Measurements from ENCODE around the gene DDX56. TPM values are rescaled to one million over a fixed set of nuclear protein-coding genes. Genes with fewer than 3 reads are reported as not detected.

Gene DDX56
- total RNA-seq, 1 donor from 2014 or later = 53.5 TPM

DNA sequence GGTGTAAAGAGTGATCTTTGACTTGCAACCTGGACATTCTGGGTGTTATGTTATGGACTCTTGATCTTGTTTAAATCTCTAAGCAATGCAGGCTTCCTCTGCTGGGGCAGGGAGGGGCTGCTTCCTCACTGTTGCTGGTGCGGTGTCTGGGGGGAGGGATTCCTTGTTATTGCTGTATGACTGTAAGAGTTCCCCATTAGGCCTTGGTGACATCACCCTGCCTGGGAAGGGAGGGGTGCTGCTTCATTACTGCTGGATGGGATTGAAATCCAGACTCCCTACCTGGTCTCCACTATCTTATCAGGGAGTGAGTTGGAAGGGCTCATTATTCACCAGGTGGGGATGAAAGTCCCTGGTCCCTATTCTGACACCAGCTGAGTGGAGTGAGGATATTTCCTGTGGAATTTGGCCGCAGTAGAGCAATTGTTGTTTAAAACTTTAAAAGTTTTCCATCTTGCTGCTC lies 41.5 kb upstream of the DDX56 start:
- Histone ChIP-seq H3K27me3 (no peaks in the 10 kb centered on the region), H3K4me1 (peaks cover 32% of the 10 kb centered on the region), H3K9me3 (no peaks in the 10 kb centered on the region), H3K27ac (peak overlapping the region; percentile 38), H3K36me3 (peaks cover 10% of the 10 kb centered on the region), H3K4me3 (no peak overlapping the region)
- ATAC-seq (peak; percentile 94), DNase-seq (no peak)
- intact Hi-C loops (cut with DNase I) = no loop called here
- TF ChIP-seq, protein P1, sequence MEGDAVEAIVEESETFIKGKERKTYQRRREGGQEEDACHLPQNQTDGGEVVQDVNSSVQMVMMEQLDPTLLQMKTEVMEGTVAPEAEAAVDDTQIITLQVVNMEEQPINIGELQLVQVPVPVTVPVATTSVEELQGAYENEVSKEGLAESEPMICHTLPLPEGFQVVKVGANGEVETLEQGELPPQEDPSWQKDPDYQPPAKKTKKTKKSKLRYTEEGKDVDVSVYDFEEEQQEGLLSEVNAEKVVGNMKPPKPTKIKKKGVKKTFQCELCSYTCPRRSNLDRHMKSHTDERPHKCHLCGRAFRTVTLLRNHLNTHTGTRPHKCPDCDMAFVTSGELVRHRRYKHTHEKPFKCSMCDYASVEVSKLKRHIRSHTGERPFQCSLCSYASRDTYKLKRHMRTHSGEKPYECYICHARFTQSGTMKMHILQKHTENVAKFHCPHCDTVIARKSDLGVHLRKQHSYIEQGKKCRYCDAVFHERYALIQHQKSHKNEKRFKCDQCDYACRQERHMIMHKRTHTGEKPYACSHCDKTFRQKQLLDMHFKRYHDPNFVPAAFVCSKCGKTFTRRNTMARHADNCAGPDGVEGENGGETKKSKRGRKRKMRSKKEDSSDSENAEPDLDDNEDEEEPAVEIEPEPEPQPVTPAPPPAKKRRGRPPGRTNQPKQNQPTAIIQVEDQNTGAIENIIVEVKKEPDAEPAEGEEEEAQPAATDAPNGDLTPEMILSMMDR (IDR thresholded peaks at IDR 0.05) = no peak

DNA sequence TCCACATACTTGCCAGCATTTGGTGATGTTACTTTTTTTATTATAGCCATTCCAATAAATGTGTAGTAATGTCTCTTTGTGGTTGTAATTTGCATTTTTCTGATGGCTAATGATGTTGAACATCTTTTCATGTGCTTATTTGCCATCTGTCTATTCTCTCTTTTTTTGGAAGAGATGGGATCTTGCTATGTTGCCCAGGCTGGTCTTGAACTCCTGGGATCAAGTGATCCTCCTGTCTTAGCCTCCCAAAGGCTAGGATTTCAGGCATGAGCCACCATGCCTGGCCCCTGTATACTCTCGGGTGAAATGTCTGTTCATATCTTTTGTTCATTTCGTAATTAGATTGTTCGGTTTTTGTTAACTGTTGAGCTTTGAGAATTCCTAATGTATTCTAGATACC lies 36.1 kb upstream of the DDX56 start:
- Histone ChIP-seq H3K4me3 (no peak overlapping the region), H3K9me3 (no peaks in the 10 kb centered on the region), H3K36me3 (no peaks in the 10 kb centered on the region), H3K27me3 (no peaks in the 10 kb centered on the region), H3K4me1 (peaks cover 23% of the 10 kb centered on the region), H3K27ac (no peak overlapping the region)
- intact Hi-C loops (cut with DNase I) = no loop called here
- ATAC-seq (no peak), DNase-seq (no peak)
- TF ChIP-seq, protein P1 (IDR thresholded peaks at IDR 0.05) = no peak

DNA sequence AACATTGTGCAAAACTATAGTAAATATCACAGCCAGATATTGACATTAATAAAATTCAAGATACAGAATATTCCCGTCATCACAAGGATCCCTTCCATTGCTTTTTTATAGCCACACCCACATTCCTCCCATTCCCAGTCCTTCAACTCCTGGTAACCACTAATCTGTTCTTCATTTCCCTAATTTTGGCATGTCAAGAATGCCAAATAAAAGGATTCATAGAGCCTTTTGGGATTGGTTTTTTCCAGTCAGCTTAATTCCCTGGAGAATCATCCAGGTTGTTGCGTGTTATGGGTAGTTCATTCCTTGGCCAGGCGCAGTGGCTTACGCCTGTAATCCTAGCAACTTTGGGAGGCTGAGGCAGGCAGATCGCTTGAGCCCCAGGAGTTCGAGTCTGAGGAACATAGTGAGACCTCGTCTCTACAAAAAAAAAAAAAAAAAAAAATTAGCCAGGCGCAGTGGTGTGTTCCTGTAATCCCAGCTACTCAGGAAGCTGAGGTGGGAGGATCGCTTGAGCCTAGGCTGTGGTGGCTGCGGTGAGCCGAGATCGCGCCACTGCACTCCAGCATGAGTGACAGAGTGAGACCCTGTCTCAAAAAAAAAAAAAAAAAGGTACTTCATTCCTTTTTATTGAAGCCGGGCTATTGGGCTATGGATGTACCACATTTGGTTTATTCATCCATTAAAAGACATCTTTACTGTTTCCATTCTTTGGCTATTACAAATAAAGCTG lies 35.4 kb upstream of the DDX56 start:
- no peak for ATAC-seq
- no peak for DNase-seq
- no peak overlapping the region for H3K27ac ChIP-seq
- intact Hi-C loops (cut with DNase I) = no loop called here
- H3K9me3 ChIP-seq = no peaks in the 10 kb centered on the region
- H3K4me1 ChIP-seq = peaks cover 19% of the 10 kb centered on the region
- H3K4me3 ChIP-seq = no peak overlapping the region
- TF ChIP-seq, protein P1 (IDR thresholded peaks at IDR 0.05) = no peak
- H3K27me3 ChIP-seq = no peaks in the 10 kb centered on the region
- H3K36me3 ChIP-seq = no peaks in the 10 kb centered on the region

DNA sequence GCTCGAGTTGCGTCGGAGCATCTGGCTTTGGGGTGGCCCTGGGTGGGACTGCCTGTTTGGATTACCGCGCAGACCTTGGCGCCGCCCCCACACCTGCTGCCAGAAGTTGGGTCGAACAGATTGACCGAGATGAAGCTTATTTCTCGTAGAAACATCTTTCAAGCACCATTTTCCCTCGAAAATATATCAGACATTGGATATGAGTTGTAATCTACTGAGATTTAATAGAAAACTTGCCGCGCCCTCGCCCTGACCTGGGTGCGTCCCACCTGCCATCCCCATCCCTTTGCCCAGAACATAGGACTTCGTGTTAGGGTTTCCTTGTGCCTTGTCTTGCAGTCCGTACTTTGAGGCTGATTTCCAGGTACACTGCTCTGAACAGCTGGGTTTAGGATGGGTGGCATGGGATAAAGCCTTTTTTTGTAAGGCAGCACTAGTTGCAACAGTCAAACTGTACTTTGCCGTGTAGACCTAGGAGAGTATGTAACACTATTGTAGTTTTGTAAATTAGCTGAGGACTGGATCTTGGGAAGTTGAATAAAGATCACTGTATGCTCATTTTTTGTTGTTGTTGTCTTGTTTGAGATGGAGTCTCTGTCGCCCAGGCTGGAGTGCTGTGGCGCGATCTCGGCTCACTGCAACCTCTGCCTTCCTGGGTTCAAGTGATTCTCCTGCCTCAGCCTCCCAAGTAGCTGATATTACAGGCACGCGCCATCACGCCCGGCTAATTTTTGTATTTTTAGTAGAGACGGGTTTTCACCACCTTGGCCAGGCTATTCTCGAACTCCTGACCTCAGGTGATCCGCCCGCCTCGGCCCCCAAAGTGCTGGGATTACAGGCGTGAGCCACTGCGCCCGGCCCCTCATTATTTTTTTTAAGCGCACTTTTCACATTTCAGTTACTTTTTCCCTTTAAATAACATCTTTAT lies 33.7 kb upstream of the DDX56 start:
- no peaks in the 10 kb centered on the region for H3K9me3 ChIP-seq
- peak overlapping the region; percentile 91 for H3K4me3 ChIP-seq
- H3K4me1 ChIP-seq = peaks cover 19% of the 10 kb centered on the region
- DNase-seq = no peak
- no peak for ATAC-seq
- peak overlapping the region; percentile 99 for H3K27ac ChIP-seq
- TF ChIP-seq, protein P1 (IDR thresholded peaks at IDR 0.05) = no peak
- H3K27me3 ChIP-seq = no peaks in the 10 kb centered on the region
- H3K36me3 ChIP-seq = no peaks in the 10 kb centered on the region
- intact Hi-C loops (cut with DNase I) = no loop called here

DNA sequence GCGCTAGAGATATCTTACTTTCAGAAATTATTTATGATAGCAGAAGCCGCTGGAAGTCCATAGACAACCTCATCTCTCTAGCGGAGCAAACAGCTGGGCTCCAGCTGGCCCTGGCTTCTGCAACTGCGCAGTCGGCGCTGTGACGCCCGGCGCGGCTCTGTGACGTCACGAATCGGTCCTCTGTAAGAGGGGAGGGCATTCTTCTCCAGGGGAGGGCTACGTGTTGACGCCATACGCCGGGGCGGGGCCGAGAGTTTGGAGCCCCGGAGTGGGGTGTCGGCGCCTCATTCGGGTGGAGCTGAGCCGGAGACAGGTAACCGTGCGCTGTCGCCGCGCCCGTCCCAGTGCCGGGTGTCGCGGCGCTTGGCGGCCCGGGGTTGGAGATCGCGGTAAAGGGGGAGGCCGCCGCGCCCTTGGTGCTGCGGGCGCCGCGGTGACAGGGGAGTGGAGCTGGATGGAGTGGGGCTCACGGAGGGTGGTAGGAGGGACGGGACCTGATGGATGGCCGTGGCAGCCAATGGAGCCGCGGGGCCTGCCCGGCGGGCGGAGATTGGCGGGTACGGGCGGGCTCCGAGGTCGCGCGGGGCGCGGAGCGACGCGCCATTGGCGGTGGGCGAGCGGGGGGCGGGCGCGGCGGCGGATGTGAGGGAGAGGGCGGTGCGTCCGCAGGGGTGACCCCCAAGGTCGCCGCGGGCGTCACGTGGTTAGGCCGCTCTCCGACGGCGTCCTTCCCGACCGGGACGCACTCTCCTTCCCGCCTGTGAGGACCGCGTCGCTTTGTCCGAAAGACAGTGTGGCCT lies 32.8 kb upstream of the DDX56 start, which contains the start of gene OGDH:
OGDH (plus strand) TSS at position 287 of the 800 bp plus-strand sequence. CDS start 17,717 bp downstream, outside the sequence.
- Histone ChIP-seq H3K27ac (peak within 1 kb of the TSS; percentile 99), H3K4me1 (peaks cover 19% of the 10 kb centered on the region), H3K36me3 (no peaks in the 10 kb centered on the region), H3K9me3 (no peaks in the 10 kb centered on the region), H3K4me3 (peak within 1 kb of the TSS; percentile 91), H3K27me3 (no peaks in the 10 kb centered on the region)
- TF ChIP-seq, protein P1 (IDR thresholded peaks at IDR 0.05) = no peak
- intact Hi-C loops (cut with DNase I) = no loop called here
- ATAC-seq (peak; percentile 99), DNase-seq (peak; percentile 100)
